Measurements from ENCODE around the gene CALML3. TPM values are rescaled to one million over a fixed set of nuclear protein-coding genes. Genes with fewer than 3 reads are reported as not detected.

Gene CALML3
- total RNA-seq, 2 experiments from 2014 or later, result not detected

- Histone ChIP-seq H3K4me2 (ENCODE audit: low read length) (no peak overlapping the region), H3K79me2 (ENCODE audit: insufficient read depth, low read depth, low read length) (no peaks in the 10 kb centered on the region), H3K4me1 (ENCODE audit: insufficient read depth, low read length, poor library complexity, severe bottlenecking) (no peaks in the 10 kb centered on the region), H3K9me2 (ENCODE audit: insufficient read depth, low read length) (no peaks in the 10 kb centered on the region), H2AFZ (ENCODE audit: low read length) (no peak overlapping the region), H3K4me3 (ENCODE audit: low read depth, low read length, poor library complexity, severe bottlenecking) (no peak overlapping the region), H4K20me1 (ENCODE audit: insufficient read depth, low read length) (no peaks in the 10 kb centered on the region), H3K27ac (ENCODE audit: low read depth, low read length, poor library complexity, severe bottlenecking) (no peak overlapping the region), H3K36me3 (ENCODE audit: insufficient read depth, low read length) (no peaks in the 10 kb centered on the region), H3K9me3 (ENCODE audit: low read length) (no peaks in the 10 kb centered on the region)
- CTCF ChIA-PET (ENCODE audit: unreplicated experiment), result no interaction called here
- POLR2A ChIA-PET, result no interaction called here
- TF ChIP-seq EZH2phosphoT487 (IDR thresholded peaks at IDR 0.05; ENCODE audit: borderline replicate concordance, low read depth, low read length), result no peak
- TF ChIP-seq, protein P1, sequence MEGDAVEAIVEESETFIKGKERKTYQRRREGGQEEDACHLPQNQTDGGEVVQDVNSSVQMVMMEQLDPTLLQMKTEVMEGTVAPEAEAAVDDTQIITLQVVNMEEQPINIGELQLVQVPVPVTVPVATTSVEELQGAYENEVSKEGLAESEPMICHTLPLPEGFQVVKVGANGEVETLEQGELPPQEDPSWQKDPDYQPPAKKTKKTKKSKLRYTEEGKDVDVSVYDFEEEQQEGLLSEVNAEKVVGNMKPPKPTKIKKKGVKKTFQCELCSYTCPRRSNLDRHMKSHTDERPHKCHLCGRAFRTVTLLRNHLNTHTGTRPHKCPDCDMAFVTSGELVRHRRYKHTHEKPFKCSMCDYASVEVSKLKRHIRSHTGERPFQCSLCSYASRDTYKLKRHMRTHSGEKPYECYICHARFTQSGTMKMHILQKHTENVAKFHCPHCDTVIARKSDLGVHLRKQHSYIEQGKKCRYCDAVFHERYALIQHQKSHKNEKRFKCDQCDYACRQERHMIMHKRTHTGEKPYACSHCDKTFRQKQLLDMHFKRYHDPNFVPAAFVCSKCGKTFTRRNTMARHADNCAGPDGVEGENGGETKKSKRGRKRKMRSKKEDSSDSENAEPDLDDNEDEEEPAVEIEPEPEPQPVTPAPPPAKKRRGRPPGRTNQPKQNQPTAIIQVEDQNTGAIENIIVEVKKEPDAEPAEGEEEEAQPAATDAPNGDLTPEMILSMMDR (conservative IDR thresholded peaks at IDR 0.05; ENCODE audit: low read length), result no peak
- BruUV-seq (replicated peaks), result no TSS peak
- no peak for DNase-seq (ENCODE audit: low spot score)
- intact Hi-C loops (cut with micrococcal nuclease; ENCODE audit: unreplicated experiment), result no loop called here
Measured at GRCh38 chr10:5512331-5512730, 12.4 kb upstream of the CALML3 start.

- Histone ChIP-seq H3K9me2 (ENCODE audit: insufficient read depth, low read length) (no peaks in the 10 kb centered on the region), H4K20me1 (ENCODE audit: insufficient read depth, low read length) (no peaks in the 10 kb centered on the region), H2AFZ (ENCODE audit: low read length) (no peak overlapping the region), H3K27ac (ENCODE audit: low read depth, low read length, poor library complexity, severe bottlenecking) (no peak overlapping the region), H3K79me2 (ENCODE audit: insufficient read depth, low read depth, low read length) (no peaks in the 10 kb centered on the region), H3K36me3 (ENCODE audit: insufficient read depth, low read length) (no peaks in the 10 kb centered on the region), H3K4me1 (ENCODE audit: insufficient read depth, low read length, poor library complexity, severe bottlenecking) (no peaks in the 10 kb centered on the region), H3K4me3 (ENCODE audit: low read depth, low read length, poor library complexity, severe bottlenecking) (no peak overlapping the region), H3K4me2 (ENCODE audit: low read length) (no peak overlapping the region), H3K9me3 (ENCODE audit: low read length) (no peaks in the 10 kb centered on the region)
- DNase-seq (ENCODE audit: low spot score), result no peak
- ChIA-PET CTCF (ENCODE audit: unreplicated experiment) (interaction anchor here (0.6 kb wide), 1 partner anchor 11 kb away, joined by 3 read pairs; no protein-coding TSS in a partner anchor), POLR2A (interaction anchor here (0.7 to 0.9 kb wide), 2 partner anchors 12 to 856 kb away, joined by 3 to 4 read pairs; no protein-coding TSS in a partner anchor)
- TF ChIP-seq EZH2phosphoT487 (IDR thresholded peaks at IDR 0.05; ENCODE audit: borderline replicate concordance, low read depth, low read length), result no peak
- TF ChIP-seq, protein P1 (conservative IDR thresholded peaks at IDR 0.05; ENCODE audit: low read length), result no peak
- no TSS peak for BruUV-seq (replicated peaks)
- intact Hi-C loops (cut with micrococcal nuclease; ENCODE audit: unreplicated experiment), result no loop called here
Measured at GRCh38 chr10:5512881-5513612, 11.7 kb upstream of the CALML3 start.

- Histone ChIP-seq H3K4me1 (ENCODE audit: insufficient read depth, low read length, poor library complexity, severe bottlenecking) (no peaks in the 10 kb centered on the region), H3K27ac (ENCODE audit: low read depth, low read length, poor library complexity, severe bottlenecking) (no peak overlapping the region), H3K9me3 (ENCODE audit: low read length) (no peaks in the 10 kb centered on the region), H3K36me3 (ENCODE audit: insufficient read depth, low read length) (no peaks in the 10 kb centered on the region), H3K79me2 (ENCODE audit: insufficient read depth, low read depth, low read length) (no peaks in the 10 kb centered on the region), H3K9me2 (ENCODE audit: insufficient read depth, low read length) (no peaks in the 10 kb centered on the region), H3K4me2 (ENCODE audit: low read length) (no peak overlapping the region), H4K20me1 (ENCODE audit: insufficient read depth, low read length) (no peaks in the 10 kb centered on the region), H3K4me3 (ENCODE audit: low read depth, low read length, poor library complexity, severe bottlenecking) (no peak overlapping the region), H2AFZ (ENCODE audit: low read length) (no peak overlapping the region)
- no peak for DNase-seq (ENCODE audit: low spot score)
- ChIA-PET CTCF (ENCODE audit: unreplicated experiment) (no interaction called here), POLR2A (interaction anchor here (0.7 kb wide), 1 partner anchor 1017 kb away, joined by 3 read pairs; no protein-coding TSS in a partner anchor)
- BruUV-seq (replicated peaks), result no TSS peak
- TF ChIP-seq, protein P1 (conservative IDR thresholded peaks at IDR 0.05; ENCODE audit: low read length), result no peak
- no peak for TF ChIP-seq EZH2phosphoT487 (IDR thresholded peaks at IDR 0.05; ENCODE audit: borderline replicate concordance, low read depth, low read length)
- intact Hi-C loops (cut with micrococcal nuclease; ENCODE audit: unreplicated experiment), result no loop called here
Measured at GRCh38 chr10:5514226-5514850, 10.4 kb upstream of the CALML3 start.
